ENCODE measurements around the gene ULK2. TPM values are rescaled to one million over a fixed set of nuclear protein-coding genes. Genes with fewer than 3 reads are reported as not detected.

The ULK2 gene
- total RNA-seq, 2 donors from 2014 or later = 14.2 to 14.6 TPM

Other genes starting within 250 kb of the ULK2 start
- 10 to 100 TPM; 38.3 to 58.0 TPM for gene ALDH3A2, start 219.2 kb downstream of the ULK2 start, total RNA-seq
- not detected for gene SLC47A2, start 151.4 kb downstream of the ULK2 start, total RNA-seq
- under 1 TPM; 0.21 to 0.32 TPM for gene ALDH3A1, start 119.6 kb downstream of the ULK2 start, total RNA-seq
- 10 to 100 TPM; 15.4 to 22.7 TPM for gene AKAP10, start 109.9 kb upstream of the ULK2 start, total RNA-seq
- 10 to 100 TPM; 12.6 to 14.2 TPM for gene SPECC1, start 141.4 kb upstream of the ULK2 start, total RNA-seq

Measured in left cardiac atrium (tissue), 2 donors.